ENCODE data around the gene TENT4A.

TENT4A gene

DNA sequence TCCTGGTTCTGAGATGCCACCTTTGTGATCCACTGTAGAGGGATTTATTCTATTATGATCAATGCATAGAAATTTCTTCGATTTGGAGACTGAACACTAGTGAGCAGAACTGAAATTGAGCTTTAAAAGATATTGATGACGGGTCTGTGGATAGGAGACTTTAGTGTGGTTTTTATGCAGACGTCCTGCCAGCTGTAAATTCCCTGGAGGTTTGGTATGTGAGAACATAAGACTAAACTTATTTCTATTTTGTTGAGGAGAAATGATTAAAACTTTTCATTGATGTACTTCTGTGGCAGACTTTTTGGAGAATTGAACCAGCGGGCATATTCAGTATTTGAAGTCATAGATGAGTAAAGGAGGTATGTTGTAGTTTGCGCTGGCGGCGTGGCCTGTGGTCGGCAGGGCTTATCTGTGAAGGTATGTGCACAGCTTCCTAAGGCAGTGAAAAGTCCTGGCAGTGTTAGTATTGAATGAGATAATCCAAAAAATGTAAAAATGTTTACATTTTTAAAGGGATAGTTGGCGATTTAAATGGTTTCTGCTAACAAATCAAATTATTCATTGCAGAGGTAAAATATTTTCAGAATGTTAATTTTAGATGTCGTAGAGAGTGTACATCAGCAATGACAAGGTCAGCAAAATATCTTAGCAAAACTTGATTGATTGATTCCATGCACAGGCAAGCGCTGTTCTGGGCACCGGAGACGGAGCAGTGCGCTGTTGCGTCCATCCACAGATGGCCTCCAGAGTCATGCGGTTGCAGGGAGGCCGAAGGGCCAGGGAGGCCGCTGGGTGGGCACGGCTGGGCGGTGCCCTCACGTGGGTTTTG is 20.4 kb downstream of the TENT4A start:
- no peak overlapping the region for H3K9ac ChIP-seq (ENCODE audit: low read length)
- H3K4me1 ChIP-seq (ENCODE audit: low read length) = peaks cover 94% of the 10 kb centered on the region
- H4K20me1 ChIP-seq (ENCODE audit: insufficient read depth, low read length) = peaks cover 47% of the 10 kb centered on the region
- H3K27ac ChIP-seq (ENCODE audit: low read length) = no peak overlapping the region
- TF ChIP-seq EZH2phosphoT487 (IDR thresholded peaks at IDR 0.05; ENCODE audit: low read depth) = no peak
- peaks cover 32% of the 10 kb centered on the region for H3K36me3 ChIP-seq (replicated peaks; ENCODE audit: low read depth, low read length)
- no peak overlapping the region for H3K4me3 ChIP-seq (ENCODE audit: low read length)
- H3K9me3 ChIP-seq (ENCODE audit: insufficient read depth, low read length) = no peaks in the 10 kb centered on the region
- H3K4me2 ChIP-seq (ENCODE audit: low read length) = no peak overlapping the region
- H3K27me3 ChIP-seq (ENCODE audit: low read depth, low read length) = no peaks in the 10 kb centered on the region
- H3K79me2 ChIP-seq (ENCODE audit: low read length) = peaks cover 90% of the 10 kb centered on the region
- H2AFZ ChIP-seq (ENCODE audit: low read depth, low read length) = no peak overlapping the region

- Histone ChIP-seq H3K9ac (ENCODE audit: low read length) (no peak overlapping the region), H3K9me3 (ENCODE audit: insufficient read depth, low read length) (no peaks in the 10 kb centered on the region), H3K4me2 (ENCODE audit: low read length) (peak overlapping the region; percentile 49), H3K27me3 (ENCODE audit: low read depth, low read length) (no peaks in the 10 kb centered on the region), H3K79me2 (ENCODE audit: low read length) (peaks cover 90% of the 10 kb centered on the region), H2AFZ (ENCODE audit: low read depth, low read length) (no peak overlapping the region), H3K27ac (ENCODE audit: low read length) (no peak overlapping the region), H4K20me1 (ENCODE audit: insufficient read depth, low read length) (peaks cover 47% of the 10 kb centered on the region), H3K4me3 (ENCODE audit: low read length) (no peak overlapping the region), H3K4me1 (ENCODE audit: low read length) (peaks cover 90% of the 10 kb centered on the region), H3K36me3 (replicated peaks; ENCODE audit: low read depth, low read length) (peaks cover 38% of the 10 kb centered on the region)
- TF ChIP-seq, protein P1, sequence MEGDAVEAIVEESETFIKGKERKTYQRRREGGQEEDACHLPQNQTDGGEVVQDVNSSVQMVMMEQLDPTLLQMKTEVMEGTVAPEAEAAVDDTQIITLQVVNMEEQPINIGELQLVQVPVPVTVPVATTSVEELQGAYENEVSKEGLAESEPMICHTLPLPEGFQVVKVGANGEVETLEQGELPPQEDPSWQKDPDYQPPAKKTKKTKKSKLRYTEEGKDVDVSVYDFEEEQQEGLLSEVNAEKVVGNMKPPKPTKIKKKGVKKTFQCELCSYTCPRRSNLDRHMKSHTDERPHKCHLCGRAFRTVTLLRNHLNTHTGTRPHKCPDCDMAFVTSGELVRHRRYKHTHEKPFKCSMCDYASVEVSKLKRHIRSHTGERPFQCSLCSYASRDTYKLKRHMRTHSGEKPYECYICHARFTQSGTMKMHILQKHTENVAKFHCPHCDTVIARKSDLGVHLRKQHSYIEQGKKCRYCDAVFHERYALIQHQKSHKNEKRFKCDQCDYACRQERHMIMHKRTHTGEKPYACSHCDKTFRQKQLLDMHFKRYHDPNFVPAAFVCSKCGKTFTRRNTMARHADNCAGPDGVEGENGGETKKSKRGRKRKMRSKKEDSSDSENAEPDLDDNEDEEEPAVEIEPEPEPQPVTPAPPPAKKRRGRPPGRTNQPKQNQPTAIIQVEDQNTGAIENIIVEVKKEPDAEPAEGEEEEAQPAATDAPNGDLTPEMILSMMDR (IDR thresholded peaks at IDR 0.05; ENCODE audit: low read depth, low read length) = no peak
- no peak for TF ChIP-seq EZH2phosphoT487 (IDR thresholded peaks at IDR 0.05; ENCODE audit: low read depth)
These were observed 21.0 kb downstream of the TENT4A start for GRCh38 chr5:6734243-6734700.

DNA sequence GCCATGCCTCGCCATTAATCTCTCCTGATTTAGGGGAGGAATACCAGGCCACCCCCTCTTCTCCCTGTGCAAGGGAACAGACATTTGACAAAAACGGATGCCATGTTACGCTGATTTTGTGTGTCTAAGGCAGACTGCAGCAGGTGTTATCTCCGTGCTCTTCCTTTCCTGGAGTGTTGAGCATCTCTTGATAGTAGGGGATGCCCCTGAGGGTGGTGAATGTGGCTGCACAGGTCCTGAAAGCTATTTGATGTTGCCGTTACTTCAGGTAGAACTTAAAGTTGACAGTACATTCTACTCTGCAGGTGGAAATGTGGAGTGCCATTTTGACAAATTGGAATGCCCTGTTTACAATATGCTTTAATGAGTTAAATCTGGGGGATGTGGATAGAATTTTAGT is 21.5 kb downstream of the TENT4A start:
- peaks cover 50% of the 10 kb centered on the region for H4K20me1 ChIP-seq (ENCODE audit: insufficient read depth, low read length)
- H3K4me2 ChIP-seq (ENCODE audit: low read length) = peak overlapping the region; percentile 49
- no peak overlapping the region; the same call in 1 of the 2 replicates for H3K4me3 ChIP-seq (ENCODE audit: low read length)
- H2AFZ ChIP-seq (ENCODE audit: low read depth, low read length) = no peak overlapping the region
- peaks cover 43% of the 10 kb centered on the region for H3K36me3 ChIP-seq (replicated peaks; ENCODE audit: low read depth, low read length)
- no peak overlapping the region for H3K9ac ChIP-seq (ENCODE audit: low read length)
- no peak overlapping the region for H3K27ac ChIP-seq (ENCODE audit: low read length)
- H3K79me2 ChIP-seq (ENCODE audit: low read length) = peaks cover 90% of the 10 kb centered on the region
- H3K9me3 ChIP-seq (ENCODE audit: insufficient read depth, low read length) = no peaks in the 10 kb centered on the region
- H3K27me3 ChIP-seq (ENCODE audit: low read depth, low read length) = no peaks in the 10 kb centered on the region
- H3K4me1 ChIP-seq (ENCODE audit: low read length) = peaks cover 89% of the 10 kb centered on the region
- no peak for TF ChIP-seq EZH2phosphoT487 (IDR thresholded peaks at IDR 0.05; ENCODE audit: low read depth)
- TF ChIP-seq, protein P1 (IDR thresholded peaks at IDR 0.05; ENCODE audit: low read depth, low read length) = no peak

- peaks cover 82% of the 10 kb centered on the region for H3K4me1 ChIP-seq (ENCODE audit: low read length)
- H2AFZ ChIP-seq (ENCODE audit: low read depth, low read length) = no peak overlapping the region
- H3K27me3 ChIP-seq (ENCODE audit: low read depth, low read length) = no peaks in the 10 kb centered on the region
- H3K36me3 ChIP-seq (replicated peaks; ENCODE audit: low read depth, low read length) = peaks cover 52% of the 10 kb centered on the region
- peak overlapping the region; percentile 98 for H3K27ac ChIP-seq (ENCODE audit: low read length)
- peaks cover 90% of the 10 kb centered on the region for H3K79me2 ChIP-seq (ENCODE audit: low read length)
- no peak overlapping the region for H3K4me3 ChIP-seq (ENCODE audit: low read length)
- no peaks in the 10 kb centered on the region for H3K9me3 ChIP-seq (ENCODE audit: insufficient read depth, low read length)
- TF ChIP-seq EZH2phosphoT487 (IDR thresholded peaks at IDR 0.05; ENCODE audit: low read depth) = no peak
- TF ChIP-seq, protein P1 (IDR thresholded peaks at IDR 0.05; ENCODE audit: low read depth, low read length) = no peak
- H4K20me1 ChIP-seq (ENCODE audit: insufficient read depth, low read length) = peaks cover 50% of the 10 kb centered on the region
- peak overlapping the region; percentile 94; the same call in 1 of the 2 replicates for H3K4me2 ChIP-seq (ENCODE audit: low read length)
- no peak overlapping the region for H3K9ac ChIP-seq (ENCODE audit: low read length)
These were observed 22.9 kb downstream of the TENT4A start for GRCh38 chr5:6736106-6736505.
